ENCODE measurements around the gene SYTL1. TPM values are rescaled to one million over a fixed set of nuclear protein-coding genes. Genes with fewer than 3 reads are reported as not detected.

The SYTL1 gene
- total and polyA plus RNA-seq, 9 of the 15 experiments (the other 6 are each of a cell fraction or from before 2014, with no cell fraction given) = 0.04 to 9.3 (median 1.7) TPM

DNA sequence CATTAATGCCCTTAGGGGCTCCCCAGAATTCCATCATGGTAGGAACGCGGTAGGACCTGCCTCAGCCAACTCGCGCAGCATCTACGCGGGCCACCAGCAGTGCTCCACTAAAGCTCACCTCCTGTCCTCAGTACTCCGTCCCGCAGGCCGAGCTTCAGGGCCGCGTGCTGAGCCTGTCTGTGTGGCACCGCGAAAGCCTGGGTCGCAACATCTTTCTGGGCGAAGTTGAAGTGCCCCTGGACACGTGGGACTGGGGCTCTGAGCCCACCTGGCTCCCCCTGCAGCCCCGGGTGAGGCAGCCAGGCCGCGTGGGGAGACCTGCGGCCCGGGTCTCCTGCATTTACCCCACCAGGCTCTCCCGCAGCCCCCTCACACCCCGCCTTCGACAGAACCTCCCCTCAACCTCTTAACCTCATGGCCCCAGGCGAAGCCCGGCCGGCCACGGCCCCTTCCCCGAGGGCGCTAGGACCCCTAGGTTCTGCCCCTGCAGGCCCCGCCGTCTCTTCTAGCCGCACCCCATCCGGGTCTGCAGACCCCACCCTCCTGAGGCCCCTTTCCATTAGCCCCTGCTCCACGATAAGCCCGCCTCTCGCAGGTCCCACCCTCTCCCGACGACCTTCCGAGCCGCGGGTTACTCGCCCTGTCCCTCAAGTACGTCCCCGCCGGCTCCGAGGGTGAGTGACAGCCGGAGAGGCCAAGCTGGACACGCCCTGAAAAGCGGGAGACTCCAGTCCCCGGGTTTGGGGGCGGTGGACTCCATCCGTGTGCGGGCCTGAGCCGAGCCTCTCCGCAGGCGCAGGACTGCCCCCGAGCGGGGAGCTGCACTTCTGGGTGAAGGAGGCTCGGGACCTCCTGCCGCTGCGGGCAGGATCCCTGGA, 9.1 kb downstream of the SYTL1 start:
- DNase-seq (ENCODE audit: extremely low read depth in 1 of 4, low spot score in 3 of 4) (peak; percentile 88 to 95 (median 93)), ATAC-seq (peak; percentile 90), FAIRE-seq (peak; percentile 86)
- in situ Hi-C loops (cut with MboI) (no loop called here), intact Hi-C loops (cut with micrococcal nuclease) (no loop called here)
- peak overlapping the region; percentile 47 to 90; a peak in 3 of 4 replicates for H3K9ac ChIP-seq (ENCODE audit: insufficient read depth in 1 of 2, low read depth in 2 of 2, low read length in 2 of 2)
- peak overlapping the region; percentile 54; the same call in 2 of the 3 replicates for H3K27ac ChIP-seq (ENCODE audit: extremely low read depth, low read depth, low read length)
- ChIA-PET CTCF (ENCODE audit: low intra/inter-chr PET ratio) (interaction anchor here (0.5 to 1.6 kb wide), 2 partner anchors 51 to 131 kb away, joined by 3 to 8 read pairs; no protein-coding TSS in a partner anchor), POLR2A (interaction anchor here (0.9 to 4.4 kb wide), 7 partner anchors 9 to 24 kb away, joined by 3 to 19 read pairs (median 9); partner anchors contain the start of genes MAP3K6 and SYTL1)
- peaks cover 5% of the 10 kb centered on the region; the same call in 2 of the 3 replicates for H3K36me3 ChIP-seq (ENCODE audit: control insufficient read depth, insufficient read depth, low read length)
- peak overlapping the region; percentile 61 for H3K4me2 ChIP-seq (ENCODE audit: insufficient read depth, low read length)
- no peaks in the 10 kb centered on the region for H4K20me1 ChIP-seq (replicated peaks; ENCODE audit: control insufficient read depth, insufficient read depth, low read length)
- H3K4me3 ChIP-seq = no peak overlapping the region
- peaks cover 15 to 47% of the 10 kb centered on the region in 2 experiments; a peak in 4 of 5 replicates for H3K4me1 ChIP-seq (replicated peaks in 1 of 2; ENCODE audit: control insufficient read depth in 2 of 2, insufficient read depth in 2 of 2, low read length in 2 of 2)
- no peaks in the 10 kb centered on the region for H3K27me3 ChIP-seq (ENCODE audit: control insufficient read depth in 2 of 2, insufficient read depth in 2 of 2, low read length in 2 of 2)
- H3K9me1 ChIP-seq (ENCODE audit: control insufficient read depth, insufficient read depth, low read length) = no peaks in the 10 kb centered on the region
- peak overlapping the region; percentile 96 for H2AFZ ChIP-seq (ENCODE audit: low read depth, low read length)
- BruUV-seq (replicated peaks) = no TSS peak
- 47% methylated on average over 59 of the region's 62 CpGs for WGBS (ENCODE audit: insufficient coverage, low coverage, missing lambda C conversion rate)
- H3K9me3 ChIP-seq (replicated peaks; ENCODE audit: control insufficient read depth, insufficient read depth, low read depth, low read length) = no peaks in the 10 kb centered on the region
- no peaks in the 10 kb centered on the region for H3K79me2 ChIP-seq (ENCODE audit: control insufficient read depth, insufficient read depth, low read length)
- TF ChIP-seq KLF13 (tag; IDR thresholded peaks at IDR 0.05; ENCODE audit: borderline replicate concordance, low read depth) (peak; percentile 37; the same call in 1 of the 2 replicates), POLR2G (IDR thresholded peaks at IDR 0.05; ENCODE audit: low read depth, low read length) (peak; percentile 73), MAZ (CRISPR knock-in tag; conservative IDR thresholded peaks at IDR 0.05 in 1 of 2, IDR thresholded peaks at IDR 0.05 in 1 of 2) (peak in 1 of 2 experiments; percentile 62; a peak in 2 of 4 replicates), RBM15 (IDR thresholded peaks at IDR 0.05; ENCODE audit: insufficient read depth, low read length) (no peak), CTBP1 (IDR thresholded peaks at IDR 0.05; ENCODE audit: borderline replicate concordance) (peak; percentile 39; the same call in 1 of the 2 replicates)
- TF ChIP-seq, protein P1, sequence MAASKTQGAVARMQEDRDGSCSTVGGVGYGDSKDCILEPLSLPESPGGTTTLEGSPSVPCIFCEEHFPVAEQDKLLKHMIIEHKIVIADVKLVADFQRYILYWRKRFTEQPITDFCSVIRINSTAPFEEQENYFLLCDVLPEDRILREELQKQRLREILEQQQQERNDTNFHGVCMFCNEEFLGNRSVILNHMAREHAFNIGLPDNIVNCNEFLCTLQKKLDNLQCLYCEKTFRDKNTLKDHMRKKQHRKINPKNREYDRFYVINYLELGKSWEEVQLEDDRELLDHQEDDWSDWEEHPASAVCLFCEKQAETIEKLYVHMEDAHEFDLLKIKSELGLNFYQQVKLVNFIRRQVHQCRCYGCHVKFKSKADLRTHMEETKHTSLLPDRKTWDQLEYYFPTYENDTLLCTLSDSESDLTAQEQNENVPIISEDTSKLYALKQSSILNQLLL (CRISPR knock-in tag; IDR thresholded peaks at IDR 0.05; ENCODE audit: borderline replicate concordance) = no peak
- TF ChIP-seq, protein P2, sequence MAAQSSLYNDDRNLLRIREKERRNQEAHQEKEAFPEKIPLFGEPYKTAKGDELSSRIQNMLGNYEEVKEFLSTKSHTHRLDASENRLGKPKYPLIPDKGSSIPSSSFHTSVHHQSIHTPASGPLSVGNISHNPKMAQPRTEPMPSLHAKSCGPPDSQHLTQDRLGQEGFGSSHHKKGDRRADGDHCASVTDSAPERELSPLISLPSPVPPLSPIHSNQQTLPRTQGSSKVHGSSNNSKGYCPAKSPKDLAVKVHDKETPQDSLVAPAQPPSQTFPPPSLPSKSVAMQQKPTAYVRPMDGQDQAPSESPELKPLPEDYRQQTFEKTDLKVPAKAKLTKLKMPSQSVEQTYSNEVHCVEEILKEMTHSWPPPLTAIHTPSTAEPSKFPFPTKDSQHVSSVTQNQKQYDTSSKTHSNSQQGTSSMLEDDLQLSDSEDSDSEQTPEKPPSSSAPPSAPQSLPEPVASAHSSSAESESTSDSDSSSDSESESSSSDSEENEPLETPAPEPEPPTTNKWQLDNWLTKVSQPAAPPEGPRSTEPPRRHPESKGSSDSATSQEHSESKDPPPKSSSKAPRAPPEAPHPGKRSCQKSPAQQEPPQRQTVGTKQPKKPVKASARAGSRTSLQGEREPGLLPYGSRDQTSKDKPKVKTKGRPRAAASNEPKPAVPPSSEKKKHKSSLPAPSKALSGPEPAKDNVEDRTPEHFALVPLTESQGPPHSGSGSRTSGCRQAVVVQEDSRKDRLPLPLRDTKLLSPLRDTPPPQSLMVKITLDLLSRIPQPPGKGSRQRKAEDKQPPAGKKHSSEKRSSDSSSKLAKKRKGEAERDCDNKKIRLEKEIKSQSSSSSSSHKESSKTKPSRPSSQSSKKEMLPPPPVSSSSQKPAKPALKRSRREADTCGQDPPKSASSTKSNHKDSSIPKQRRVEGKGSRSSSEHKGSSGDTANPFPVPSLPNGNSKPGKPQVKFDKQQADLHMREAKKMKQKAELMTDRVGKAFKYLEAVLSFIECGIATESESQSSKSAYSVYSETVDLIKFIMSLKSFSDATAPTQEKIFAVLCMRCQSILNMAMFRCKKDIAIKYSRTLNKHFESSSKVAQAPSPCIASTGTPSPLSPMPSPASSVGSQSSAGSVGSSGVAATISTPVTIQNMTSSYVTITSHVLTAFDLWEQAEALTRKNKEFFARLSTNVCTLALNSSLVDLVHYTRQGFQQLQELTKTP (IDR thresholded peaks at IDR 0.05; ENCODE audit: low read depth in 1 of 2, partially characterized antibody in 2 of 2) = no peak
- TF ChIP-seq, protein P3, sequence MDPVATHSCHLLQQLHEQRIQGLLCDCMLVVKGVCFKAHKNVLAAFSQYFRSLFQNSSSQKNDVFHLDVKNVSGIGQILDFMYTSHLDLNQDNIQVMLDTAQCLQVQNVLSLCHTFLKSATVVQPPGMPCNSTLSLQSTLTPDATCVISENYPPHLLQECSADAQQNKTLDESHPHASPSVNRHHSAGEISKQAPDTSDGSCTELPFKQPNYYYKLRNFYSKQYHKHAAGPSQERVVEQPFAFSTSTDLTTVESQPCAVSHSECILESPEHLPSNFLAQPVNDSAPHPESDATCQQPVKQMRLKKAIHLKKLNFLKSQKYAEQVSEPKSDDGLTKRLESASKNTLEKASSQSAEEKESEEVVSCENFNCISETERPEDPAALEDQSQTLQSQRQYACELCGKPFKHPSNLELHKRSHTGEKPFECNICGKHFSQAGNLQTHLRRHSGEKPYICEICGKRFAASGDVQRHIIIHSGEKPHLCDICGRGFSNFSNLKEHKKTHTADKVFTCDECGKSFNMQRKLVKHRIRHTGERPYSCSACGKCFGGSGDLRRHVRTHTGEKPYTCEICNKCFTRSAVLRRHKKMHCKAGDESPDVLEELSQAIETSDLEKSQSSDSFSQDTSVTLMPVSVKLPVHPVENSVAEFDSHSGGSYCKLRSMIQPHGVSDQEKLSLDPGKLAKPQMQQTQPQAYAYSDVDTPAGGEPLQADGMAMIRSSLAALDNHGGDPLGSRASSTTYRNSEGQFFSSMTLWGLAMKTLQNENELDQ (CRISPR knock-in tag; IDR thresholded peaks at IDR 0.05; ENCODE audit: borderline replicate concordance) = no peak
- TF ChIP-seq, protein P4, sequence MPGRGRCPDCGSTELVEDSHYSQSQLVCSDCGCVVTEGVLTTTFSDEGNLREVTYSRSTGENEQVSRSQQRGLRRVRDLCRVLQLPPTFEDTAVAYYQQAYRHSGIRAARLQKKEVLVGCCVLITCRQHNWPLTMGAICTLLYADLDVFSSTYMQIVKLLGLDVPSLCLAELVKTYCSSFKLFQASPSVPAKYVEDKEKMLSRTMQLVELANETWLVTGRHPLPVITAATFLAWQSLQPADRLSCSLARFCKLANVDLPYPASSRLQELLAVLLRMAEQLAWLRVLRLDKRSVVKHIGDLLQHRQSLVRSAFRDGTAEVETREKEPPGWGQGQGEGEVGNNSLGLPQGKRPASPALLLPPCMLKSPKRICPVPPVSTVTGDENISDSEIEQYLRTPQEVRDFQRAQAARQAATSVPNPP (IDR thresholded peaks at IDR 0.05; ENCODE audit: borderline replicate concordance, insufficient read depth, insufficient read length) = no peak

All from K562 (cell line).